Activated CD4-positive, alpha-beta T cell treated with anti-CD3 and anti-CD28 coated beads for 1 hour (primary cell): ENCODE data around the gene EAF1.
"Not testable (repeated sequence)": the region's sequence is repeated elsewhere in the genome, so short reads cannot be mapped to it uniquely, and the experiment has no call there.

ENCODE experiments used
- DNase-seq: peaks from one replicate; pipeline ENCODE4 v3.0.0-alpha.2; 2020

The EAF1 gene

DNA sequence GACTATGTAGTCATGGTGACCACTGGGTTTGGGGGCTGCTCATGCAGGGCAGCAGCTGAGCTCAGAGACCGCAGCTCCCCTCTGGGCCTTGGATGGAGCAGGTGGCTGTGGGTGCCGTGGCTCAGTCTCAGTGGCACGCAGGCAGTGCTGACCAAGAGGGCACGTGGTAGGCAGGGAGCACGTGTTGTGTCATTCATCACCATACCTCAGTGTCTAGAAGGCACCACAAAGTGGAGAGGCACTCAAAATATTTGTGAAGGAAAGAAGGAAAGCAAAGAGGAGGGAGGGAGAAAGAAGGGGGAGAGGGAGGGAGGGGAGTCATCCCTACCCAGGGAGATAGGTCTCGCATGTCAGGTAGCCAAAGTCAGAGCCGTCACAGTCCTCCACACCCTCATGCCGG is 26.1 kb downstream of the EAF1 start:
- no peak for DNase-seq

DNA sequence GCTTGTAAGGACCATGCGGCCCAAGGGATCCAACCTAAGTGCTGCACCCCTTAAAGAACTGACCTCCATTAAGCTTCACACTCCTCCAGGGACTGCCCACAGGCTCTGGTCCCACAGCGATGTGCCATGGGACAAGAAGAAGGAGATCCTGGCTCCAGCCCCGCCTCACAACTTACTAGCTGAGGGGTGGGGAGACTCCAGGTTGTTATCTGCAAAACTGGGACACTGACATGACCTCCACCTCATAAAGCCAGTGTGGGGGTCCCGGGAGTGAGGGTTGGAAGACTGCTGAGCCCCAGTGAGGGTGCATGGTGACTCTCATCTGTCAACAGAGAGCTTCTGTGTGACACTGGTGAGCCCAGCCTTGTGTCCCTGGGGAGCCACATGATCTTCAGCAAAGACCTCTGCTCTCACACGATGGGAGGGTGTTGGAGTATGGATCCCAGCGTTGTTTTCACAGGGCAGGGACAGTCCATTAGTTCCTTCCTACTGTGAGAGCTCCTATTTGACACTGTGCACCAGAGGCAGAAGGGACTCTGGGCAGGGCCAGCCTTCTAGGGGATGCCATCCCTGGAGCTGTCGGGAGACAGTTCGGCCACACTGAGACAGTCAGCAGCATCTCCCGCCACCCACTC is 26.7 kb downstream of the EAF1 start:
- DNase-seq: no peak

DNA sequence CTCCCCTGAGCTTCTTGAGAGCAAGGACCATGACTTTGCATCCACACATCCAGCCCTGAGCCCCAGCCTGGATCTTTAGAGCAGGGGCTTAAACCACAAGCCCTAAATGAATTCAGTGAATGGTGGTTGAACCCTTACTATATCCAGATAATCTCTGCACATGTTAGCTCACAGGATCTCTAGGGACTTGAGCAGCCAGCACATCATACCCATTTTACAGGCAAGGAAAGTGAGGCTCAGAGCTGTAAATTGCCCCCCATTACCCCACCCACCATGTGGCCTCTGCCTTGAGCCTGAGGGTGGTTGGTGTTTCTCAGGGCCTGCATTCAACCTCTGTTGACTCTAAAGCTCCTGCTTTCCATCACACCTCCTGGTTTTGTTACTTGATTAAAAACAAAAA is 27.6 kb downstream of the EAF1 start:
- no peak for DNase-seq

DNA sequence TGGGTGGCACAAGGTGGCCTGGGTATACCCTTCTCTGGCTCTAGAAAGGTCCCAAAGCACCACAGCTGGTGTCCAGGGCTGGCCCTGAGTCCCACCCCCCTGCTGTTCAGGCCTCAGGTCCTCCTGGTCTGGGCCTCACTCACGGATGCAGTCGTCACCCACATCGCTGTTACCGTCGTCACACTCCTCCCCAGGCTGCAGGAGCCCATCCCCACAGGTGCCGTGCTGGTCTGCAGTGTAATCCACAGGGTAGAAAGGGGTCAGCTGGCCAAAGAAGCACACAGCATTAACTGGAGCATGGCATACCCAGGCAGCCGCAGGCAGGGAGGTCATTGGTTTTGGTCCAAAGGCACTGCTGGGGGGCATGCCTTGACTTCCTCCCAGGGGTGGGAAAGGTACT is 28.4 kb downstream of the EAF1 start:
- DNase-seq: no peak

DNA sequence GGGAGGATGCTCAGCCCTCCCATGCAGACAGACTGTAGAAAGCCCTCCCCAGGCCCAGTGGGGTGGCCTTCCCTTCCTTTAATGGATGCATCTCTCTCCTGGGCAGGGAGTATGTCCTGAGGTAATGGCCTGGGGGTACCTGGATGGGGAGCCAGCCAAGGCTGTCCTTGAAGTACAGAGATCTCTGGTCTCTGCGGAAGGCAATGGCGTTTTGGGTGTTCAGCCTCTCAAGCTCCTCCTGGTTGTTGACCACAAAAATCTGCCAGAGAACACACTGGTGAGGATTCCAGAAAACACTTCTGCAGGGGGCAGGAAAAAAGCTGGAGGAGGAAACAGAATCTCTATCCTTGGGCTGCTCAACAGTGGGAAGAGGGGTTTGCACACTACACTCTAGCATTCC is 28.9 kb downstream of the EAF1 start:
- DNase-seq: no peak

DNA sequence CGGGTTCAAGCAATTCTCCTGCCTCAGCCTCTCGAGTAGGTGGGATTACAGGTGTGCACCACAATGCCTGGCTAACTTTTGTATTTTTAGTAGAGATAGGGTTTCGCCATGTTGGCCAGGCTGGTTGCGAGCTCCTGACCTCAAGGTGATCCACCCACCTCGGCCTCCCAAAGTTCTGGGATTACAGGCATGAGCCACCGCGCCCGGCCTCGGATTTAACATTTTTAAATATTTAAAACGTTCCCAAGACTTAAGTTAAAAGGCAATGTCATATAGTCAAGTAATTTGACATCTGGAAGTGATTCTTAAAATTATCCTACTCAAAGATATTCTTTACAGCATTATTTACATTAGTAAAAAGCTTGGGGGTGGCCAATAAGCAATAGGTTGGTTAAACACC is 29.5 kb downstream of the EAF1 start:
- not testable (repeated sequence) for DNase-seq

DNA sequence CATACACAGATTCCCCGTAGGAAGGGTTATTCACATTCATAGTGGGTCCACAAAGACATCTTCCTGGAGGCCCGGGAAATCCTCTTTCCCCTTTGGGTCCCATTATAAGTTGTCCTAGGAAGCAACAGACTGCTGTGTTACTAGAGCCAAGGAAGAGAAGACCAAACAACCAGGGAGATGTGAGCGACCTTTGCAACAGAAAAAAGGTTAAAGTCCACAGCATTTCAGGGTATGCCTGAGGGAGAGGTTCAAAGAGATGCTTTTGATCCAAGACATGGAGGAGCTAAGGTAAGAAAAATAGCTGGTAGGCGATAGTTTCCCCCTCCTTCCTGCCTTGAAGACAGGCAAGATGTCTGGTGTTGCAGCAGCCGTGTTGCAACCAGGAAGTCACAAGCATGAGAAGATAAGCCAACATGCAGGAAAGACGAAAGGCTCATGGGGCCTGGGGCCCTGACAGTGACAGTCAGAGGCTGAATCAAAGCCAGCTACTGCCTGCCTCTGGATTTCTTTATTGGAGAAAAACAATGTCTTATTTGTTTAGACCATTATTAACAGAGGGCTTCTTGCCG is 30.9 kb downstream of the EAF1 start:
- DNase-seq: no peak

DNA sequence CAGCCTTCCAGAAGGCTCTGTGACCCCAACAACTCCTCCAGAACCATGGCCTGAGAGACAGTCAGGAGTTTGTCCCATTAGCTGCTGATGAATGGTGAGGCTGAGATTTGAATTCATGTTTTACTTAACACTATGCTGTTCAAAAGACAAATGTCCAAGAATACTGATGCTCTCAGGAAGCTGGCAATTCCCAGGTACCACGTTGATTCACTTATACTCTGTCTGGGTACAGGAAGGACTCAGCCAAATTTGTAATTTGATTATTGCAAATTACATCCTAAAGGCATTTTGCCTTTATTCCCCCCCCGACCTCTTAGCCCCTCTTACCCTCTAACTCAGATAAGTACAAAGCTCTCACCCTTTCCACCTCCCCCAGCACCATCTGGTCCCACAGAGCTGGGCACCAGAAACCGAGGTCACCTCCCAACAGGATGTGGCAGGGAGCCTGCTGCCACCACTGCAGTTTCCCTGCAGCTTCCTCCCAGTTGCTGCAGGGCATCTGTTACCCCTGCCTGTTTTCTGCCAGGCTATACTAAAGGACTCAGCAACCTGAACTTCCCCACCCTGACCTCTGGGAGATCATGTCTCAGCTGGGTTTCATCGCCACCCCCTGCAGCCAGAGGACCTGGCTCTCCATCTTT is 33.6 kb downstream of the EAF1 start:
- DNase-seq: no peak

DNA sequence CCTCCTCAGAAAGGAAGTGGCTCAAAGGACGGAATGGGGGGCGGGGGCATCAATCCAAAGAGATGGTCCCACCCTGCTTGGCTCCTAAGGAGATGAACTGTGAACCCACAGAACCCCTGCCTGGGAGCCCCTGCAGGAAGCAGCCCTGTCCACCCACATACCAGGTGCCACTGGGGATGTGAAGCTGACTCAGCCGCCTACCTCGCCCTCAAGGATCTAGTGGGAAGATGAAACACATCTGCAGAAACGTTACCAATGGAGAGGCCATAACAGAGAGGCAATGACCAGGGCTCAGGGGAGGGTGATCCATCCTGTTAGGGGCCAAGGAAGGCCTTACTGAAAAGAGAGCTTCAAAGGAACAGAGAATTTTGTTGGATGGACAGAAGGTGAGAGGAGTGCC is 35.1 kb downstream of the EAF1 start:
- DNase-seq: no peak

DNA sequence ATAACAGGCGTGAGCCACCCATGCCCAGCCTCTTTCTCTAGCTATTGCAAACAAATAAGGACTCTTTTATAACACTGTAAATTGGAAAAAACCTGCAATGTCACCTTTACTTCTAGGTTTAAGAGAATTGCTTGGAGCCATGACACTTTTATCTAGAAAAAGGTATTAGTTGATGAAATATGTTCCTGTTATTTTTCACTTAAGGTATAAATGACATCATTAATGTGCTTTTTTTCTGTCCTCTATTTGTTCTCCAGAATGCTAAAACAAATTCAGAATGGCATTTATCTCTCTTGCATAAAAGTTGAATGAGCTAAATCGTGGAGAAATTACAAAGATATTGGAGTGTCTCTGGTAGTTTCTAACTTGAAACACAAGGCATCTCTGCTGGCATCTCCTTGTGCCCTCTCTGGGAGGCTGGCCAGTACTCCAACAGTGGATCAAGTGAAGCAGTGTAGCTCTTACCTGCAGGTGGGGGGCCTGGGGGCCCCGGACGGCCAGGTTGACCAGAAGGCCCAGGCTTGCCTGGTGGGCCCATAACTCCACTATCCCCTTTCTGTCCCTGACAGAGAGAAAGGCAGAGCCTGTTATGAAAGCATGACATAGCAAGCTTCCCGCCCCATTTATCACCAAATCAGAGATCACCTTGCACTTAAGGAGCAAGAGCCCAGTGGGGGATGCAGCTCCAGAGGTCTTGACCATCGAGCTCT is 38.6 kb downstream of the EAF1 start:
- DNase-seq: no peak

DNA sequence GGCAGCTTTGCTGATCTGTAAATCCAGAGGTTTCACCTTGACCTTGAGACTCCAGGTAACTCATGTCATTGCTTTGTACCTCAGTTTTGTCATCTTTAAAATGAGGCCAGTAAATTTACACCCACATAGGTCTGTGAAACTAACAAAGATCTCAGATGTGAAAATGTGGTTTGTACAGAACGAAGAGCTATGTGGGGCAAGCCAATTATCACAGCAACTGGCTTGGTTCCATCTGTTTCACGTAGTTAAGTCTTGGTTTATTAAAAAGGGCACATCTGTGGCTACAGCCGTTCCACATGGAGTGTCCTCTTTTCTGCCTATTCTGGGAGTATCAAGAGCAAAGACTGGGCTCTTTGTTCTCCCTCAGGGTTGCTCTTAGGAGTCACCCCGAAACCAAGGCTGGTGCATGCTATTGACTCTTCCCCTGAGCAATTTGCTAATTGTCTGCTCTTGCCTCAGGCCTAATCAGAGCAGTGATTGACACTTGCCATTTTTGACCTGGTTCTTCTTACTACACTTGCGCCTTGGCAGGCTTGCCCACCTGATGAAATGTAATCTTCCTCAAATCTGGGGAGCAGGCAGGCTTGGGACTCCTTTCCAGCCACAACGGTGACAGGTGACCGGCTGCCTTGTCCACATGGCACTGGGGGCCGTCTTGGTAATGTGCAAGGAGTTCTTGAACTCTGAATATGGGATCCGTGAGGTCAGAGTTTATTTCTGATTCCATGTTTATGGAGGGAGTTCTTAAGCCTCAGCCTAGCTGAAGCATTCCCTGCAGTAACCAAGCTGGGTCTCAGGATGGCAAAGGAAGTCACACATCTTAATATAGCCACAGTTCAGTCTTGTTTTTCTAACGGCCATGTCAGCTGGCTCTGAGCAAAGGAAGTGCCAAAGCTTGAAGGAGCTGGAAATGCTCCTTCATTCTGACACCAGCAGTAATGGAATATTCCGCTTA is 40.1 kb downstream of the EAF1 start:
- DNase-seq: no peak

DNA sequence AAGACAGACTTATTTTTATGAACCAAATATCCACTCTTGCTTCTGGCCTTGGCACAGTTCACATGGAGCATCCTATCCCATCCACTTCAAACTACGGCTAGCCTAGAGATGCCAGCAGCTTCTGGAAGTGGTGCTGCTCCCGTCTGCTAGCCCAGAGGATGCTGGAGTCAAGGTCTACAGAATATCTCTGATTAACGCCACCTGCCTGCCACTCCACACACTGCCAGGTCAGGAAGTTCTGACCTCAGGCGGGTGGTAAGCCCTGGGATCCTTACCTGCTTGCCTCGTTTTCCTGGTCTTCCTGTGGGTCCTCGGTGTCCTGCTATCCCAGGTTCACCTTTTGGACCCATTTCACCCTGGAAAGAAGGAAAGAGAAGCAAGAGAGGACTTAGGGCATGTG is 42.9 kb downstream of the EAF1 start:
- DNase-seq: no peak

DNA sequence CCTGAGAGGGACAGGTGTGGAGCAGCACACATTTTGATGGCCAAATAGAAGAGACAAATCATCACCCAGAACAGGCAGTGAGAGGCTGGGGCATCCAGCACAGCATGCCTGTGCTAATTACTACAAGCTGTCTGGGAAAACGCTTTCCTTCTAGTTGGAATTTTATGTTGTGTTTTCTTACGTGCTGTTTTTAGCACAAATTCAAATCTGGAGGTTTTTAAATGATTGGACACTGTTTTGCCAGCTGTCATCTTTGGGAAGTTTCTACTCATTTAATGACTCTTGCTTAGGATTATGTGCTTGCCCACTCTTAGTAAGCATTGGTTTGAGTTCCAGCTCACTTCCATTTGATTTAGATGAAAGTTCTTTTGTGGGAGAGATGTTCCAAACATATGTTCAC is 43.5 kb downstream of the EAF1 start:
- no peak for DNase-seq

DNA sequence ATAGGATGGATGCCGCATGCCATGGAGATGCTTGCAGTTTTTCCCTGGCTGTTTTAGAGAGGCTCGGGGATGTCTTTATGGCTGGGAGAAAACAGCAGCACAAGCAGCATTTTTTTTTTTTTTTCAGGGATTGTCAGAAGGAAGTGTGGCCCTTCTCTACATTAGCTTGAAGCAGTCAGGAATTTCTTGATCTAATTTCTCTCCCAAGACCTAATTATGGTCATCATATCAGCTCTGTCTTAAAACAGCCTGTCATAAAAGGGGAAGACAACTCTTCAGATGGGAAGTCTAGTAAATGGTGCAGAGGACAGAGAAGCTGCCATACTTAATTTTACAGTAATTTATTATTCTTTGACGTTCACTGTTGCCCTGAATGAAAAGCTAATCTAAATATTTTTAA is 44.5 kb downstream of the EAF1 start:
- DNase-seq: no peak

DNA sequence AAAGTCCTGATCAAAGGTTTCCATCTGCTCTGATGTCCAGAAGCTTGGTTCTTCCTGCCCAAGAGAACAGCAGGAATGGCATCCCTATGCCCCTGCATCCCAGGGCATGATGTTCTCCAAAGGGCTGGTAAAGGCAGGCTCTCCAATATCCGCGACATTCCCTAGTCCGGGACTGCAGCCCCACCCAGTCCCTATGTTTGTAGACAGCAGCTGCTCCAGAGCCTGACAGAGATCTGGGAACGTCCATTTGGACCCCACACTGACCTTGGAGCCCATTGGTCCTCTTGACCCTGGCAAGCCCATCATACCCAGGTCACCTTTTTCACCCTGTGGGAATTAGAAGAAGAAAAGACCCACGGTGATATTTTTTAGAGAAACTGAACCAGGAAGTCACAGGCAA is 47.8 kb downstream of the EAF1 start:
- DNase-seq: no peak

DNA sequence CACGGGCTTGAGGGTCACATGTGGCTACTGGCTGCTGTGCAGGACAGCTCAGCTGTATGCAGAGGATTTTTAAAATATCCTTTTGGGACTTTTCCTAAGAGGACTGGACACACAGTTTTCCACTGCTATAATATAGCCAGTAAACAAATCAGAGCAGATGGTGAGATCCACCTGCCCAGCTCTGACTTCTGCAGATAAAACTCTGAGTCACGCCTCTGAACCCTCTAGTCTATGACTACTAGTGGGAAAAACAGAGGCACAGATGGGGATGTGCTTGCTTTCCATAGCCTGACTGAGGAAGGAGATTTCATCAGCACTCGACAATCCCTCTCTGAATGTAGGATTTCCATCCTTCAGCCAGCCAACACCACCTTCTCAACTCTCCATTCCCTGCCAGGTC is 49.0 kb downstream of the EAF1 start:
- no peak for DNase-seq

DNA sequence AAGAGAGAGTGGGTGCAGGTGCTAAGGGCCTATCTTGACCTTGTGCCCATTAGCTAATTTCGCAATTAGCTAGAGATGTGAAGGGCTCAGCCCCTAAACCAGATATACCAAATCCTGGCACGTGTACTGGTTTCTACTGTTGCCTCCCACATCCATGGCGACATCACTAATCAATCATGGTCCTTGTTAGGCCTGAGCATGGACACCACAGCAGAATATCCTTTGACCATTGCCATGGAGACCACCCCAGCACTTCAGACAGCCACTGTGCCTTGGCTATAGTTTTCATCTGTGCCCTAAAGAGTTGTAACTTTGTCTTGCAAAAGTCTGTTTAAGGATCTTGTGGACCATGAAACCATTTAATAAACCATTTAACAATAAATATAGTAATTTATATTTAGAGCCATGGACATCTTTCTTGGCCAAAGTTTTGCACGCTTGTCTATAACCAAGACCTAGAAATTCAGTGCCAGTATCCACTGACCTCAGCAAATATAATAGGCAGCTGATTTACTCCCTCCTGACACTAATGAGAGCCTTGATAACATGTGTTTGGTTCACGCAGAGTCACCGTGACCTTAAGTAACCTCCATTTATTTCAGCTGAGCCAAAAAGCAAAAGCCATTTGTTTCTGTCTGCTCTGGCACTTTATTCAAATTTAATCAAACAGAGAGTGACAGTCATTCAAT is 50.7 kb downstream of the EAF1 start:
- DNase-seq: no peak

DNA sequence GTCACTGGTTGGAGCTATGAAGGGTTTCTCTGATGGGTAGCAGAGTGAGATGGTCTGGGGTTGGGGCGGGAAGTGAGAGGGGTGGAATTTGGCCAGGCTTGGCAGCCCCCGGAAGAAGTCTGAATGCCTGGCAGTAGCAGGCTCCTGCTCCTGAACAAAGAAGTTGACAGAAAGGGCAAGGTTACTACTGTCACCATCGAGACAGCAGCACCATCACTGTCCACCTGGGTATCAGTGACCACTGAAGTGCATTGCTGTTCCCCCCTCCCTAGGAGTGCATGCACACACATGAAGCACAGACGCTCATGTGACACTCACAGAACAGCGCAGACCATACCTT is 51.2 kb downstream of the EAF1 start:
- no peak for DNase-seq

DNA sequence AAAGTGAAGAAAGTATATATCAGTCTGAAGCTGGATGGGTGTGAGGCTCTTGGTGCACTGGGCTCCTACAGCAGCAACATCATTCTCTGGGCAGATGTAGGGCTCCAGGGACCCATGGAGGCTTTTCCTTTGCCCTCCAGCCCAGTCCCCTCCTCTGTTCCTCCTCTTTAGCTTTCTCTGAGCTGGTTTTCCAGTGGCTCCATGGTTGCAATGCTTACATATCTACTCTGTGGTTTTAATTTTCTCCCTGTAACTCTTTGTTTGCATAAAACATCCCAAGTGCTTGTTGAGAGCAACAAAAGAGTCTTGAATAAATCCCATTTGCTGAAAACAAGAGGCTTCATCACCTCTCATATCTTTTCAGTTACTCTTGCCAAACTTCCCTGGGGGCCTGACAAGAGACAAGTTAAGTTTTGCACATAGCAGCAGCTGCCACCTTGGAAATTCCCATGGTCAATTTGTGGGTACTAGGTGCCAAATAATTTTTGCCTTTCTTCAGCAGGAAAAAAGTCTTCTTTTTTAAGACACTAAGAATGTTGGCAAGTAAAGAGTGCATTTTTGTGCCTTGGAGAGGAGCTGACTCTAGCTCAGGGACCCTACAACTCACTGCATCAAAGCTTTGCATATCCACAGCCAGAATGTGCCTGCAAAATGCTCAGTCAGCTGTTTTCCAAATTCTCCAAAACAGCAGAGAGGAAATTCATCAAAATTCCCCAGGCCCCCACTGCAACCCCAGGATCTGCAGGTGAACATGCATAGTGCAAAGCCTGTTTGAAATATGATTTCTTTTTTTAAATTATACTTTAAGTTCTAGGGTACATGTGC is 52.2 kb downstream of the EAF1 start:
- no peak for DNase-seq

DNA sequence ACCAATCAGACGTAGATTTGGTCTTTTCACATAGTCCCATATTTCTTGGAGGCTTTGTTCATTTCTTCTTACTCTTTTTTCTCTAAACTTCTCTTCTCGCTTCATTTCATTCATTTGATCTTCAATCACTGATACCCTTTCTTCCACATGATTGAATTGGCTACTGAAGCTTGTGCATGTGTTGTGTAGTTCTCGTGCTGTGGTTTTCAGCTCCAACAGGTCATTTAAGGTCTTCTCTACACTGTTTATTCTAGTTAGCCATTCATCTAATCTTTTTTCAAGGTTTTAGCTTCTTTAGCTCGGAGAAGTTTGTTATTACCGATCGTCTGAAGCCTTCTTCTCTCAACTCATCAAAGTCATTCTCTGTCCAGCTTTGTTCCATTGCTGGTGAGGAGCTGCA is 57.2 kb downstream of the EAF1 start:
- not testable (repeated sequence) for DNase-seq

DNA sequence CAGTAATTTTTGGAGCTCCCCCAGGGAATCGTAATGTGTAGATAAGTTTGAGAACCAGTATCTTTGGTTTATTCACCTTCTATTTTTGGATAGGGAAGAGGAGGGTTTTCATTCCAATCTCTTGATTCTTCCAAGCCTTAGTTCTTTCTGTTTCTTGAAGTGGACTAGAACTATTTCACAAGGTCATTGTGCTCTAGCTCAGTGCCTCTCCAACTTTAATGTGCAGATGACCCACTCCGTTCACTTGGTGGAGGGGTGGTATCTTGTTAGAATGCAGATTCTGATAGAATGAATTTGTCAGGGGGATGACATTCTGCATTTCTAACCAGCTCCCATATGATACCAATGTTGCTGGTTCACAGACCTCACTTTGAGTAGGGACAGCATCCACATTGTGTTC is 58.6 kb downstream of the EAF1 start:
- DNase-seq: no peak

DNA sequence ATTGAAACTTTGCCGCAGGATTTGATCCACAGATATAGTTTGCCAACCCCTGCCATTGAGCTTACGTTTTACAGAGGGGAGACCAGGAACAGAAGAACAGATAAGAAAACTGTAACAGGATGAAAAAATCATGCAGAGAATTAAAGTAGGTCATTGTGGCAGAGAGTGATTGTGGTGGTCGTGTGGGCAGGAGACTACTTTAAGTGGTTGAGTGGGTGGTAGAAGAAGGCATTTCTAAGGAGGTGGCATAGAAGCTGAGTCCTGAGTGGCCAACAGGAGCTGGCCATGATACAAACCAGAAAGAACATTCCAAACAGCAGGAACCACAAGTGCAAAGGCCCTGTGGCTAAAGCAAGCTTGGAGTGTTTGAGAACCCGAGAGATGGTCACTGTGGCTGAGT is 59.6 kb downstream of the EAF1 start:
- DNase-seq: no peak
